Measurements from ENCODE around the gene TRIP13.
A peak's percentile ranks its signal among the peaks of the same experiment; 100 is the strongest.

Gene TRIP13

GRCh38 chr5:888638-889035 lies 4.0 kb upstream of the TRIP13 start:
- DNase-seq (ENCODE audit: extremely low spot score, insufficient read length, low read depth), result no peak

GRCh38 chr5:889075-889710 lies 3.5 kb upstream of the TRIP13 start:
- DNase-seq (ENCODE audit: extremely low spot score, insufficient read length, low read depth) (no peak), FAIRE-seq (no peak)

More at GRCh38 chr5:888638-889035, 4.0 kb upstream of the TRIP13 start:
- FAIRE-seq, result no peak

GRCh38 chr5:891117-891836 lies 1.4 kb upstream of the TRIP13 start:
- FAIRE-seq (no peak), DNase-seq (ENCODE audit: extremely low spot score, insufficient read length, low read depth) (no peak)

- FAIRE-seq (no peak), DNase-seq (ENCODE audit: extremely low spot score, insufficient read length, low read depth) (peak; percentile 14)
Observed at GRCh38 chr5:891837-892393, 769 bp upstream of the TRIP13 start.

- DNase-seq (ENCODE audit: extremely low spot score, insufficient read length, low read depth) (no peak), FAIRE-seq (no peak)
Observed at GRCh38 chr5:893137-893506, 438 bp downstream of the TRIP13 start.

GRCh38 chr5:893711-894110 lies 1.0 kb downstream of the TRIP13 start:
- FAIRE-seq (no peak), DNase-seq (ENCODE audit: extremely low spot score, insufficient read length, low read depth) (no peak)

GRCh38 chr5:900781-901180 lies 8.1 kb downstream of the TRIP13 start:
- FAIRE-seq (no peak), DNase-seq (ENCODE audit: extremely low spot score, insufficient read length, low read depth) (no peak)

- FAIRE-seq (no peak), DNase-seq (ENCODE audit: extremely low spot score, insufficient read length, low read depth) (no peak)
Observed at GRCh38 chr5:902129-902916, 9.6 kb downstream of the TRIP13 start.

- FAIRE-seq (no peak), DNase-seq (ENCODE audit: extremely low spot score, insufficient read length, low read depth) (no peak)
Observed at GRCh38 chr5:903756-904096, 11.0 kb downstream of the TRIP13 start.

GRCh38 chr5:905139-905642 lies 12.5 kb downstream of the TRIP13 start:
- FAIRE-seq, result no peak
- no peak for DNase-seq (ENCODE audit: extremely low spot score, insufficient read length, low read depth)

GRCh38 chr5:907366-907910 lies 14.8 kb downstream of the TRIP13 start:
- no peak for FAIRE-seq

GRCh38 chr5:908172-908571 lies 15.5 kb downstream of the TRIP13 start:
- DNase-seq (ENCODE audit: extremely low spot score, insufficient read length, low read depth) (no peak), FAIRE-seq (no peak)

More at GRCh38 chr5:907366-907910, 14.8 kb downstream of the TRIP13 start:
- no peak for DNase-seq (ENCODE audit: extremely low spot score, insufficient read length, low read depth)

- DNase-seq (ENCODE audit: extremely low spot score, insufficient read length, low read depth), result no peak
- FAIRE-seq, result no peak
Observed at GRCh38 chr5:909086-909485, 16.4 kb downstream of the TRIP13 start.

- FAIRE-seq (no peak), DNase-seq (ENCODE audit: extremely low spot score, insufficient read length, low read depth) (no peak)
Observed at GRCh38 chr5:909994-910768, 17.5 kb downstream of the TRIP13 start.

GRCh38 chr5:910769-911160 lies 18.1 kb downstream of the TRIP13 start:
- DNase-seq (ENCODE audit: extremely low spot score, insufficient read length, low read depth), result no peak
- FAIRE-seq, result no peak

- DNase-seq (ENCODE audit: extremely low spot score, insufficient read length, low read depth) (no peak), FAIRE-seq (no peak)
Observed at GRCh38 chr5:911601-912000, 18.9 kb downstream of the TRIP13 start.

- no peak for FAIRE-seq
- no peak for DNase-seq (ENCODE audit: extremely low spot score, insufficient read length, low read depth)
Observed at GRCh38 chr5:912280-913091, 19.8 kb downstream of the TRIP13 start.

- no peak for DNase-seq (ENCODE audit: extremely low spot score, insufficient read length, low read depth)
- no peak for FAIRE-seq
Observed at GRCh38 chr5:914174-914573, 21.5 kb downstream of the TRIP13 start.

- FAIRE-seq (no peak), DNase-seq (ENCODE audit: extremely low spot score, insufficient read length, low read depth) (no peak)
Observed at GRCh38 chr5:914612-915011, 21.9 kb downstream of the TRIP13 start.

Data from GM18507 (cell line).